Mesenchymal stem cell (in vitro differentiated cells and primary cell): ENCODE results near the gene HPS5.
"Not testable (repeated sequence)": the region's sequence is repeated elsewhere in the genome, so short reads cannot be mapped to it uniquely, and the experiment has no call there.

Experiments used
- DNase-seq: peaks from one replicate; pipeline ENCODE4 v3.0.0-alpha.2; 2013
- H2AFZ ChIP-seq: one replicate; pipeline ENCODE4 v1.6.1; 2013; ENCODE audit warnings: low read depth, mild to moderate bottlenecking, control low read depth, inconsistent platforms, low read length, moderate library complexity
- H2AK5ac ChIP-seq: 2 replicates; pipeline ENCODE4 v1.6.1; 2013; ENCODE audit warnings: low read length, moderate library complexity, mild to moderate bottlenecking, inconsistent platforms; ENCODE audit not compliant: severe bottlenecking
- H2BK120ac ChIP-seq: one replicate; pipeline ENCODE4 v1.6.1; 2013; ENCODE audit warnings: low read depth, mild to moderate bottlenecking, inconsistent platforms, low read length, moderate library complexity
- H2BK12ac ChIP-seq, 2 experiments: one replicate each; pipeline ENCODE4 v1.6.1; 2013; ENCODE audit warnings: inconsistent platforms in 2 of 2, low read length in 2 of 2, mild to moderate bottlenecking in 2 of 2, moderate library complexity in 2 of 2, control low read depth in 1 of 2
- H2BK15ac ChIP-seq: one replicate; pipeline ENCODE4 v1.6.1; 2013; ENCODE audit warnings: mild to moderate bottlenecking, low read depth, inconsistent platforms; ENCODE audit not compliant: poor library complexity, severe bottlenecking
- H2BK5ac ChIP-seq: 2 replicates; pipeline ENCODE4 v1.6.1; 2013; ENCODE audit warnings: low read depth, mild to moderate bottlenecking, low read length, control low read depth, inconsistent platforms; ENCODE audit not compliant: poor library complexity, severe bottlenecking
- H3K14ac ChIP-seq, 2 experiments: one replicate each; pipeline ENCODE4 v1.6.1; 2013; ENCODE audit warnings: inconsistent platforms in 2 of 2, low read length in 2 of 2, control low read depth in 1 of 2, mild to moderate bottlenecking in 1 of 2, moderate library complexity in 1 of 2
- H3K18ac ChIP-seq, 2 experiments: one replicate each; pipeline ENCODE4 v1.6.1; 2013; ENCODE audit warnings: inconsistent platforms in 2 of 2, low read length in 2 of 2, control low read depth in 1 of 2, low read depth in 1 of 2, mild to moderate bottlenecking in 1 of 2
- H3K23ac ChIP-seq, 2 experiments: one replicate each; pipeline ENCODE4 v1.6.1; 2013; ENCODE audit warnings: inconsistent platforms in 2 of 2, low read length in 2 of 2, mild to moderate bottlenecking in 2 of 2, moderate library complexity in 2 of 2, control low read depth in 1 of 2
- H3K27ac ChIP-seq: 2 replicates; pipeline ENCODE4 v1.5.1; 2013; ENCODE audit warnings: mild to moderate bottlenecking, moderate library complexity, low read length, control low read depth, inconsistent platforms; ENCODE audit not compliant: poor library complexity, severe bottlenecking
- H3K27me3 ChIP-seq, 2 experiments: 2 replicates each; pipeline versions ENCODE4 v1.6.1 to v1.7.0; 2013; ENCODE audit warnings: low read length in 2 of 2, mild to moderate bottlenecking in 2 of 2, moderate library complexity in 2 of 2, control low read depth in 1 of 2, inconsistent platforms in 1 of 2; ENCODE audit not compliant: control insufficient read depth in 1 of 2, insufficient read depth in 1 of 2
- H3K36me3 ChIP-seq, 2 experiments: 2 replicates each; pipeline versions ENCODE4 v1.6.1 to v1.7.0; 2013; ENCODE audit warnings: low read length in 2 of 2, control low read depth in 1 of 2, inconsistent platforms in 1 of 2, low read depth in 1 of 2, mild to moderate bottlenecking in 1 of 2; ENCODE audit not compliant: insufficient read depth in 2 of 2, control insufficient read depth in 1 of 2
- H3K4ac ChIP-seq, 2 experiments: one replicate each; pipeline ENCODE4 v1.6.1; 2013; ENCODE audit warnings: inconsistent platforms in 2 of 2, low read length in 2 of 2, mild to moderate bottlenecking in 2 of 2, moderate library complexity in 2 of 2, control low read depth in 1 of 2, low read depth in 1 of 2
- H3K4me1 ChIP-seq: 2 replicates; pipeline ENCODE4 v1.6.1; 2013; ENCODE audit warnings: low read depth, low read length, control low read depth; ENCODE audit not compliant: control insufficient read depth, insufficient read depth
- H3K4me2 ChIP-seq: 2 replicates; pipeline ENCODE4 v1.6.1; 2013; ENCODE audit warnings: low read length, mild to moderate bottlenecking, inconsistent platforms; ENCODE audit not compliant: poor library complexity, severe bottlenecking
- H3K4me3 ChIP-seq, 2 experiments: 2 replicates each; pipeline versions ENCODE4 v1.5.1 to v1.7.0; 2013; ENCODE audit warnings: low read length in 2 of 2, mild to moderate bottlenecking in 2 of 2, control low read depth in 1 of 2, low read depth in 1 of 2; ENCODE audit not compliant: insufficient read depth in 1 of 2
- H3K79me1 ChIP-seq: replicated peaks from 2 replicates; pipeline ENCODE4 v1.6.1; 2013; ENCODE audit warnings: mild to moderate bottlenecking, control low read depth, low read length, inconsistent platforms; ENCODE audit not compliant: poor library complexity, severe bottlenecking
- H3K9ac ChIP-seq: 2 replicates; pipeline ENCODE4 v1.7.0; 2013; ENCODE audit warnings: mild to moderate bottlenecking, low read length, moderate library complexity
- H3K9me3 ChIP-seq: 2 replicates; pipeline ENCODE4 v1.7.0; 2013; ENCODE audit warnings: mild to moderate bottlenecking, low read length; ENCODE audit not compliant: control insufficient read depth
- H4K8ac ChIP-seq: one replicate; pipeline ENCODE4 v1.6.1; 2013; ENCODE audit warnings: inconsistent platforms, mild to moderate bottlenecking, low read length, moderate library complexity
- H4K91ac ChIP-seq: one replicate; pipeline ENCODE4 v1.6.1; 2013; ENCODE audit warnings: mild to moderate bottlenecking, low read length, inconsistent platforms
- WGBS: methylation state at CpG from one replicate; pipeline ENCODE4 v1.1.7; 2013; ENCODE audit warnings: mixed read lengths; 5-methylcytosine and 5-hydroxymethylcytosine counted together

The HPS5 gene

GRCh38 chr11:18262681-18263350, 59.1 kb downstream of the HPS5 start:
- not testable (repeated sequence) for DNase-seq, H3K9me3 ChIP-seq, H3K4me1 ChIP-seq, H2AK5ac ChIP-seq, H3K27ac ChIP-seq, H3K14ac ChIP-seq, H2BK120ac ChIP-seq, H3K36me3 ChIP-seq, H3K4me2 ChIP-seq, H3K18ac ChIP-seq, H3K4me3 ChIP-seq, H2BK5ac ChIP-seq, H2AFZ ChIP-seq, H3K23ac ChIP-seq, H2BK15ac ChIP-seq, H3K9ac ChIP-seq, H4K91ac ChIP-seq, H3K4ac ChIP-seq, H3K79me1 ChIP-seq, H2BK12ac ChIP-seq, H4K8ac ChIP-seq
- WGBS: 71% methylated on average over 6 of the region's 8 CpGs
- peaks cover 15 to 31% of the 10 kb centered on the region in 2 experiments for H3K27me3 ChIP-seq

GRCh38 chr11:18261721-18262120, 60.2 kb downstream of the HPS5 start:
- H3K4me1 ChIP-seq: peaks cover 4% of the 10 kb centered on the region
- H3K36me3 ChIP-seq: no peaks in the 10 kb centered on the region
- H3K9me3 ChIP-seq: no peaks in the 10 kb centered on the region
- no peak overlapping the region for H2BK120ac ChIP-seq
- no peak overlapping the region for H2BK5ac ChIP-seq
- H3K18ac ChIP-seq: no peak overlapping the region
- peaks cover 16 to 31% of the 10 kb centered on the region in 2 experiments for H3K27me3 ChIP-seq
- no peak overlapping the region for H3K23ac ChIP-seq
- no peak overlapping the region for H3K27ac ChIP-seq
- no peak overlapping the region for H3K4ac ChIP-seq
- H3K9ac ChIP-seq: no peak overlapping the region
- DNase-seq: no peak
- H3K4me3 ChIP-seq: no peak overlapping the region
- H2BK12ac ChIP-seq: no peak overlapping the region
- H2BK15ac ChIP-seq: no peak overlapping the region
- no peak overlapping the region for H2AK5ac ChIP-seq
- no peak overlapping the region for H2AFZ ChIP-seq
- no peak overlapping the region for H4K8ac ChIP-seq
- H3K79me1 ChIP-seq: no peaks in the 10 kb centered on the region
- no peak overlapping the region for H4K91ac ChIP-seq
- 93% methylated on average over 6 of the region's 14 CpGs for WGBS
- H3K4me2 ChIP-seq: no peak overlapping the region
- H3K14ac ChIP-seq: no peak overlapping the region

- Histone ChIP-seq H3K4me1 (peaks cover 1% of the 10 kb centered on the region), H2AK5ac (no peak overlapping the region)
These were observed 62.7 kb downstream of the HPS5 start for GRCh38 chr11:18259259-18259658.

GRCh38 chr11:18254781-18255361, 67.1 kb downstream of the HPS5 start:
- Histone ChIP-seq H3K14ac (no peak overlapping the region), H2AK5ac (no peak overlapping the region), H2AFZ (no peak overlapping the region), H4K8ac (no peak overlapping the region), H4K91ac (no peak overlapping the region), H3K9ac (no peak overlapping the region), H3K4me2 (no peak overlapping the region), H3K23ac (no peak overlapping the region), H3K4ac (no peak overlapping the region), H3K18ac (no peak overlapping the region), H3K27ac (no peak overlapping the region), H3K4me3 (no peak overlapping the region), H3K79me1 (no peaks in the 10 kb centered on the region), H2BK15ac (no peak overlapping the region), H3K27me3 (peaks cover 9 to 15% of the 10 kb centered on the region in 2 experiments), H3K4me1 (no peaks in the 10 kb centered on the region), H2BK5ac (no peak overlapping the region), H3K36me3 (no peaks in the 10 kb centered on the region), H2BK12ac (no peak overlapping the region), H2BK120ac (no peak overlapping the region), H3K9me3 (no peaks in the 10 kb centered on the region)
- WGBS: 30% methylated on average over 2 of the region's 2 CpGs
- DNase-seq: no peak

More at GRCh38 chr11:18259259-18259658, 62.7 kb downstream of the HPS5 start:
- H3K4me2 ChIP-seq: no peak overlapping the region
- no peak overlapping the region for H2AFZ ChIP-seq
- H2BK5ac ChIP-seq: no peak overlapping the region
- H2BK12ac ChIP-seq: no peak overlapping the region
- no peak overlapping the region for H3K14ac ChIP-seq
- no peak overlapping the region for H2BK15ac ChIP-seq
- no peak overlapping the region for H3K4ac ChIP-seq
- no peak overlapping the region for H3K23ac ChIP-seq
- H3K27me3 ChIP-seq: peaks cover 18 to 25% of the 10 kb centered on the region in 2 experiments
- H4K8ac ChIP-seq: no peak overlapping the region
- no peak overlapping the region for H2BK120ac ChIP-seq
- H4K91ac ChIP-seq: no peak overlapping the region
- H3K4me3 ChIP-seq: no peak overlapping the region
- no peak for DNase-seq
- no peaks in the 10 kb centered on the region for H3K9me3 ChIP-seq
- H3K18ac ChIP-seq: no peak overlapping the region
- H3K36me3 ChIP-seq: no peaks in the 10 kb centered on the region
- no peak overlapping the region for H3K9ac ChIP-seq
- no peaks in the 10 kb centered on the region for H3K79me1 ChIP-seq
- H3K27ac ChIP-seq: no peak overlapping the region
